MCF 10A (cell line): ENCODE data around the gene SLC13A2. TPM values are rescaled to one million over a fixed set of nuclear protein-coding genes. Genes with fewer than 3 reads are reported as not detected.

Source experiments
- BruUV-seq: library from RNA; stranded (reverse); fragments of 400-500 nt; replicated peaks from 2 replicates; lab custom pipeline; 2021; lab: Mats Ljungman, UMichigan
- CTCF ChIA-PET: fragments of 300-600 bp; sonication (Branson Sonifier 250); formaldehyde crosslinking; extraction: SDS; loops from one replicate; lab custom pipeline; 2021; ENCODE audit warnings: antibody characterized with exemption, inconsistent platforms; lab: Yijun Ruan, JAX
- POLR2A ChIA-PET: fragments of 300-600, 350-650 bp; sonication (Branson Sonifier 250); formaldehyde crosslinking; extraction: SDS; loops from one replicate; lab custom pipeline; 2020; ENCODE audit warnings: antibody characterized with exemption, inconsistent platforms; lab: Yijun Ruan, JAX
- DNase-seq: peaks from one replicate; pipeline ENCODE4 v3.0.0-alpha.2; 2018; ENCODE audit not compliant: unreplicated experiment
- H3K27ac Mint-ChIP-seq: one replicate; pipeline ENCODE4 v1.8.0; 2022; ENCODE audit warnings: mild to moderate bottlenecking, low read depth, mixed read lengths; ENCODE audit not compliant: unreplicated experiment
- H3K27me3 Mint-ChIP-seq: one replicate; pipeline ENCODE4 v1.8.0; 2022; ENCODE audit warnings: mixed read lengths; ENCODE audit not compliant: insufficient read depth, unreplicated experiment
- H3K36me3 Mint-ChIP-seq: one replicate; pipeline ENCODE4 v1.8.0; 2022; ENCODE audit warnings: mild to moderate bottlenecking, moderate library complexity, mixed read lengths; ENCODE audit not compliant: insufficient read depth, unreplicated experiment
- H3K4me1 Mint-ChIP-seq: one replicate; pipeline ENCODE4 v1.8.0; 2022; ENCODE audit warnings: mixed read lengths; ENCODE audit not compliant: insufficient read depth, unreplicated experiment
- H3K4me3 Mint-ChIP-seq: one replicate; pipeline ENCODE4 v1.8.0; 2022; ENCODE audit warnings: mild to moderate bottlenecking, moderate library complexity, mixed read lengths; ENCODE audit not compliant: unreplicated experiment
- H3K9me3 Mint-ChIP-seq: one replicate; pipeline ENCODE4 v1.8.0; 2022; ENCODE audit warnings: mixed read lengths; ENCODE audit not compliant: unreplicated experiment
- CTCF ChIP-seq: fragments of 200-600 bp; IDR thresholded peaks from one replicate; pipeline ENCODE4 v1.8.0; 2022; ENCODE audit warnings: antibody characterized with exemption, mild to moderate bottlenecking; ENCODE audit not compliant: unreplicated experiment
- intact Hi-C: fragments of 100-400 bp; cut with micrococcal nuclease; formaldehyde crosslinking; loops from 2 replicates; pipeline ENCODE4 v1.14.1; 2022
- total RNA-seq: library from RNA; stranded (reverse); gene quantifications from 2 replicates; pipeline ENCODE4 v1.2.3, GENCODE V29; 2022

SLC13A2 gene
- total RNA-seq, 1 experiment from 2014 or later: not detected

DNA sequence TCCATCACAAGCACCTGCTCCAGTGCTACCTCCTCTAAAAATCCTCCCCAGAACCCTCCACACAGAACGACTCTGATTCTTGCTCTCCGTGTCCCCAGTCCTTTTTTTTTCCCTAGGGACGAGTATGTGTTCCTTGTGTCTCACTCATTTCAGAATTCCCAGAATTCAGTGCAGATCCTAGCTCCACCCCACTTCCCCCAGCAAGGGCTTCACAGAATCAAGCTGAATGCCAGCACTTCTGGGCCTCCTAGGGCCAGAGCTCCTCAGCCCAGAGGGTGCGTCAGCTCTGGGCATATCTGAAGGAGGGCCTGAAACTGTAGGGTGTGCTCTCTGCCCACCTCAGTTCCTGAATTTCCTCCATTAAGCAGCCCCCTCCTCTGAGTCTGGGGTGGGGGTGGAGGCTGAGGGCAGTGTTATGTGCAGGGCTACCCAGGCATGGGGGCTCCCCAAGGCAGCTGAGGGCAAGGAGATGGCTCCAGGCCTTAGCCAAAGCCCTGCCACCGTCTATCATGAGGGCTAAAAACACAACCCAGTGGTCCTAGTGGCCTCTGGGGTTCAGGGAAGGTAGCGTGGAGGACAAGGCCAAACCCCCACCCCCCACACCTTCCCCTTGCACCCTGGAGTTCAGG lies 72.5 kb downstream of the SLC13A2 start:
- ChIA-PET CTCF (interaction anchor here (0.5 to 0.6 kb wide), 2 partner anchors 50 to 66 kb away, joined by 3 to 4 read pairs; no protein-coding TSS in a partner anchor), POLR2A (no interaction called here)
- no peaks in the 10 kb centered on the region for H3K27me3 Mint-ChIP-seq
- no peaks in the 10 kb centered on the region for H3K9me3 Mint-ChIP-seq
- intact Hi-C loops: loop anchor here (10.0 kb wide), 1 partner anchor 211 kb away; the partner anchor contains the start of genes IFT20 and TNFAIP1
- H3K4me3 Mint-ChIP-seq: no peak overlapping the region
- H3K27ac Mint-ChIP-seq: no peak overlapping the region
- no peak for DNase-seq
- H3K36me3 Mint-ChIP-seq: peaks cover 6% of the 10 kb centered on the region
- no peak for TF ChIP-seq CTCF
- H3K4me1 Mint-ChIP-seq: peaks cover 11% of the 10 kb centered on the region
- BruUV-seq: no TSS peak

DNA sequence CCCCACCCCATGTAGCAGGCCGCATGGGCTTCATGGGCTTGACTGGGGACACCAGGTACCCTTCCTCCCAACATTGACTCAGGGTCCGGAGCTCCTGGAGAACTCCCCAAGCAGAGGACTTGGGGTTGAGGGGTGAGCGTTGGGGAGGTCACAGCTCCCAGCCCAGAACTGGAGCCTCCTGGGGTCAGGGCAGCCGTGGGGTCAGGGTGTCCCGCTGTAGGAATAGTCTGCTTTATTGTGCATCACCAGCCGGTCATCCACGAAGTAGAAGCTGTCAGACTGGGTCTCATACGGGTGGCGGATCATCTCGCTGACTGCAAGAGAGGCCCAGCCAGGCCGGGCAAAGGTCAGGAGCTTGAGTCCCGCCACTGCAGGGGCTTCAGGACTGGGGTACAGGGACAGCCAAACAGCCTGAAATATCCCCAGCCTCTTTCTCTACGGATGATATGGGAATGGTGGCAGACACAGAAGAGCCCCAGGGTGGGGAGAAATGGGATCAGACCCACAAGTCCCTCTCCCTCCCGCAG lies 73.7 kb downstream of the SLC13A2 start:
- no TSS peak for BruUV-seq
- intact Hi-C loops: loop anchor here (10.0 kb wide), 1 partner anchor 212 kb away; the partner anchor contains the start of genes IFT20 and TNFAIP1
- peaks cover 6% of the 10 kb centered on the region for H3K36me3 Mint-ChIP-seq
- no peak overlapping the region for H3K27ac Mint-ChIP-seq
- ChIA-PET CTCF (interaction anchor here (0.6 to 2.0 kb wide), 16 partner anchors 10 to 124 kb away, joined by 3 to 10 read pairs (median 4); partner anchors contain the start of gene PIGS), POLR2A (interaction anchor here (0.9 kb wide), 2 partner anchors 19 to 25 kb away, joined by 3 to 4 read pairs; partner anchors contain the start of gene PIGS)
- TF ChIP-seq CTCF: no peak
- peaks cover 11% of the 10 kb centered on the region for H3K4me1 Mint-ChIP-seq
- no peak for DNase-seq
- H3K4me3 Mint-ChIP-seq: no peak overlapping the region
- H3K27me3 Mint-ChIP-seq: no peaks in the 10 kb centered on the region
- no peaks in the 10 kb centered on the region for H3K9me3 Mint-ChIP-seq

Other genes starting within 250 kb of the SLC13A2 start
- 8.6 and 12.1 TPM in 2 replicates for gene TMEM97, start 154.4 kb upstream of the SLC13A2 start, total RNA-seq
- gene IFT20, start 138.2 kb upstream of the SLC13A2 start, total RNA-seq: 29.3 and 38.3 TPM in 2 replicates
- 61.7 and 65.0 TPM in 2 replicates for gene TNFAIP1, start 137.9 kb upstream of the SLC13A2 start, total RNA-seq
- 84.0 and 105 TPM in 2 replicates for gene POLDIP2, start 116.1 kb upstream of the SLC13A2 start, total RNA-seq
- gene SEBOX, start 108.4 kb upstream of the SLC13A2 start, total RNA-seq: not detected in 2 replicates
- not detected in 2 replicates for gene VTN, start 103.3 kb upstream of the SLC13A2 start, total RNA-seq
- gene SARM1, start 102.0 kb upstream of the SLC13A2 start, total RNA-seq: 0.63 and 1.0 TPM in 2 replicates
- 18.4 and 20.1 TPM in 2 replicates for gene SLC46A1, start 67.4 kb upstream of the SLC13A2 start, total RNA-seq
- gene FOXN1, start 32.7 kb downstream of the SLC13A2 start, total RNA-seq: not detected in 2 replicates
- gene UNC119, start 79.0 kb downstream of the SLC13A2 start, total RNA-seq: 12.5 and 13.7 TPM in 2 replicates
- gene PIGS, start 97.9 kb downstream of the SLC13A2 start, total RNA-seq: 50.5 and 56.1 TPM in 2 replicates
- 2.4 and 6.0 TPM in 2 replicates for gene ALDOC, start 103.3 kb downstream of the SLC13A2 start, total RNA-seq
- gene SPAG5, start 125.4 kb downstream of the SLC13A2 start, total RNA-seq: 31.5 and 38.1 TPM in 2 replicates
- gene RSKR, start 140.5 kb downstream of the SLC13A2 start, total RNA-seq: 19.9 and 24.1 TPM in 2 replicates
- gene BLTP2, start 171.5 kb downstream of the SLC13A2 start, total RNA-seq: 119 and 126 TPM in 2 replicates
- gene SDF2, start 188.3 kb downstream of the SLC13A2 start, total RNA-seq: 31.4 and 31.8 TPM in 2 replicates
- gene SUPT6H, start 188.6 kb downstream of the SLC13A2 start, total RNA-seq: 81.7 and 86.4 TPM in 2 replicates
- 0.86 and 1.1 TPM in 2 replicates for gene PROCA1, start 238.2 kb downstream of the SLC13A2 start, total RNA-seq
- gene RAB34, start 244.2 kb downstream of the SLC13A2 start, total RNA-seq: 90.0 and 105 TPM in 2 replicates
- 1,941 and 2,110 TPM in 2 replicates for gene RPL23A, start 246.3 kb downstream of the SLC13A2 start, total RNA-seq